GM19035 (cell line): ENCODE results near the gene KYAT1.
"Not testable (repeated sequence)": the region's sequence is repeated elsewhere in the genome, so short reads cannot be mapped to it uniquely, and the experiment has no call there.

Source experiments
- ATAC-seq: cut with Tn5 transposase; IDR thresholded peaks from one replicate; pipeline ENCODE4 v1.9.1; 2021; ENCODE audit not compliant: unreplicated experiment

KYAT1 gene

DNA sequence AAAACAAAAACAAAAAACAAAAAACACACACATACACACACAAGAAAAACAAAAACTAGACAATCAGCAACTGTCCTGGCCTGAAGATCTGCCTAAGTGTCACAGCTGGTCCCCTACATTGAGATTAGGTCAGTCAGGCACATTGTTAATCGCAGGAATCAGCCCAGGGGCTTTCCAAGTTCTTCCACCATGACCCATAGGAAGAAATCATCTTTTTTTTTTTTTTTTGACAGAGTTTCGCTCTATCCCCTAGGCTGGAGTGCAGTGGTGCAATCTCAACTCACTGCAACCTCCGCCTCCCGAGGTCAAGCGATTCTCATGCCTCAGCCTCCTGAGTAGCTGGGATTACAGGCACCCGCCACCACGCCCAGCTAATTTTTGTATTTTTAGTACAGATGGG, 38.6 kb downstream of the KYAT1 start:
- ATAC-seq: not testable (repeated sequence)

GRCh38 chr9:128841694-128842492, 39.9 kb downstream of the KYAT1 start:
- ATAC-seq: no peak

DNA sequence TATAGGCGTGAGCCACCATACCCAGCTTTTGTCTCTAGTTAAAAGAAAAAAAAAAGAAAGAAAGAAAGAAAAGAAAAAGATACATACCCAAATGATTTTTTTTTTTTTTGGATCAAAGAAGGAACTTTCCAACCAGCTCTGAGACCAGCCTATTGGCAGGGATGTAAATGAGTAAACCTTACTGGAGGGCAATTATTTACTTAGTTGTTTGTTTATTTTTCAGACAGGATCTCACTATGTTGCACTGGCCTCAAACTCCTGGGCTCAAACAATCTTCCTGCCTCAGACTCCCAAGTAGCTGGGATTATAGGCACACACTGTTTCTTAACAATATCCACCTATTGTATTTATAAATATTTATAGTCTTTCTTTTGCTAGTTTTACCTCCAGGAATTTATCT, 41.2 kb downstream of the KYAT1 start:
- no peak for ATAC-seq

DNA sequence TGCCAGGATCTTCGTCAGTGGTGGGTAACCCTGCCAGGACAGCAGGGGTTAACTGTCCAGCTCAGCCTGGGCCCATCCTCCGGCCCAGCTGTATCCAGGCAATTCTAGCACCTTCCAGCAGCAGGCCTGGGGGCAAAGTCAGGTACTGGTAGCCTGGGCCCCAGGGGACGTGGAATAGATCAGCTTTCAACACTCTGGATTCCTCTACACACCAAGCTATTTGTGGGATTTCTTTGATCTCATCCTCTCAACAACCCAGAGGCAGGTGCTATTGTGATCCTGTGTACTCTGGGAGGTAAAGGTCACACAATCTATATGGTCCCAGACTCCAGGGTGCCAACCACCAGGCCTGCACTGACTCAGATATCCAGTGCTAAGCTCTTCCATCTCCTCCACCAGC, 43.4 kb downstream of the KYAT1 start:
- no peak for ATAC-seq

DNA sequence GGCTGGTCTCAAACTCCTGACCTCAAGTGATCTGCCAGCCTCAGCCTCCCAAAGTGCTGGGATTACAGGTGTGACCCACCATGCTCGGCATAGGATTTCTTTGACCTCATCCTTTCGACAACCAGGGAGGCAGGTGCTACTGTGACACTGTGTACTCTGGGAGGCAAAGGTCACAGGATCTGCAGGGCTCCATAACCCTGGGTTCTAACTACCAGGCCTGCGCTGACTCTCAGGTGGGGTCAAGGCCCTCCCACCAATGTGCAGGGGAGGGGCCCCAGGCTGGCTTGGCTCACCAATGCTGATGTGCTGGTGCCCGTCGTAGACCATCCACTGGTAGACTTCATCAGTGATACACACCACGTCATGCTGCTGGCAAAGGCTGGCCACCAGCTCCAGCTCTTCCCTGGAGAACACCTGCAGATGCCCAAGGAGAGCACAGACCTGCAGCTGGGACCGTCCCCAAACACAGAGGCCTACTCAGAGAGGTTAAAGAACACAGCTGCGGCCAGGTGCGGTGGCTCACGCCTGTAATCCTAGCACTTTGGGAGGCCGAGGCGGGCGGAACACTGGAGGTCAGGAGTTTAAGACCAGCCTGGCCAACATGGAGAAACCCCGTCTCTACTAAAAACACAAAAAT, 45.1 kb downstream of the KYAT1 start:
- ATAC-seq: no peak

DNA sequence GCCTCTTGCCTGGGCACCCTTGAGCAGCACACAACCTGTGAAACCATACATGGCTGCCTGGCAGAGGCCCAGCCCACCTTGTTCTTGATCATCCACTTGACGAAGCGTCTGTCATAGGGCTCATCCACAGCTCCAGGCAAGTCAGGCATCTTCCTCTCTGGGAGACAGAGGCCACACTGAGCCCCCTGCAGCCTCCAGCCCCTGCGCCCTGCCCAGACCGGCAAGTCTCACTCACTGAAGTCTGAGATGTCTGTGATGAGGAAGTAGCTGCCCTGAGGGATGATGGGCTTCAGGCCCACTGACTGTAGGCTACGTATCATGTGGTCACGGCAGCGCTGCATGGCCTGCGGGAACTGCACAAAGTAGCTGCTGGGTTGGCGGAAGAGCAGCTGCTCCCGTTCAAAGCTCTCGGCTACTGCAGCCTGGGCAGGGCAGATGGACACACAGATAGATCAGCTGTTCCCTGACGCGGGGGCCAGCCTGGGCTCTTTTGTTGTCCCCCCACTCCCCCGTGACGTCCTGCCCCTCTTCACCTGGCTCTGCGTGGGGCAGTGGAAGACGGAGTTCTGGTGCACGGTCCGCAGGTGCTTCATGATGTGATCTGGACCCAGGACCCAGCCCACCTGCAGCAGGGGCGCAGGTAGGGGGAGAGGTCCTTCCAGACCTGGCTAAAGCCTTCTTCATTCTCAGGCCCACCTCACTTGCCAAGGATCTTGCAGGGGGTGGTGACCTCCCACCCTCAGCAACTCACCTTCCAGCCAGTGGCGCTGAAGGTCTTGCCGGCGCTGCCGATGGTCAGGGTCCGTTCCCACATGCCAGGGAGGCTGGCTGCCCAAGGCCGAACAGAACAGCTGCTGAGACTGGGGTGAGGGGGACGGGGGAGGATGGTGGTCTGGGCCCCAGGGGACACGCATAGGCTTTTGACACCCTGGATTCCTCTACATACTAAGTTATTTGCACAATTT, 46.2 kb downstream of the KYAT1 start:
- no peak for ATAC-seq

DNA sequence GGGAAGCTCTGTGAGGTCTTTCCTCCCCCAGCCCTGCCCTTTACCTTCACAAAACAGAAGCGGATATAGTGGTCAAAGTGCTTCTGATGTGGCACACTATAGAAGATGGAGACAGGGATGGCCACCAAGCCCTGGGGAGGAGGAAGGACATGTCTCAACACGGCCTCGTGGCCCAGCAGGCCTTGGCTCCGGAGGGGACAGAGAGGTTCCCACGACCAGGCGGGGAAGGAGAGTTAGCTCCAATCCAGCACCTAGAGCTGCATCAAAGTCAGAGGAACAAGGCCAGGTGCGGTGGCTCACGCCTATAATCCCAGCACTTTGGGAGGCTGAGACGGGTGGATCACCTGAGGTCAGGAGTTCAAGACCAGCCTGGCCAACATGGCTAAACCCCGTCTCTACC, 48.1 kb downstream of the KYAT1 start:
- no peak for ATAC-seq

DNA sequence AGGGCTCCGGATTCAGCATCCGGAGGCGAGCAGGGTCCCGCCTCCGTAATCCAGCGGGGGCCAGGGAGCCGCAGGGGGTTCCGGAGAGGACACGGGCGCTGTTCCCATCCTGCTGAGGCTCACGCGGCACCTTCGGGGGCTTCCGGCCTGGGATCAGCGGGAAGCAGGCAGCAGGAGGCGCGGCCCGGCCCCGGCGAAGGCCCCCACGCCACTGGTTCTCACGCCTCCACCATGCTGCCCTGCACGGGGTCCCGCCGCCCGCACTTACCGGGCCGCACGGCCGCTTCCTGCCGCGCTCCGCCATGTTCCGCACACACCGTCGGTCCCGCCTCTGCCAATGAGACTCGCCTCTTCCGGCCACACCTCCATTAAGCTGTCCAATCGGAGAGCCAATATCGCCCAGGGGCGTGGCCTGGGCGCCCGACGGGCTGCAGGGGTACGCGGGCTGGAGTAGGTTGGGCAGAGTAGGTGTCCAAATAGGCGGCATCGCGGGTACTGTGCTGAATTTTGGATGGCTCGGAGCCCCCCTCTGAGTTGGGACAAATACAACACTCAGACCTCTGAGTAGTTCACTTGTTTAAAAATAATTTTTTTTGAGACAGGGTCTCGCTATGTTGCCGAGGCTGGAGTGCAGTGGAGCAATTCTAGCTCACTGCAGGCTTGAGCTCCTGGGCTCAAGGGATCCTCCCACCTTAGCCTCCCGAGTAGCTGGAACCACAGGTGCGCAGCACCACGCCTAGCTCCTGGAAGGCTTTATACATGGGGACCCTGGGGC, 52.1 kb downstream of the KYAT1 start, which contains the start of gene SPOUT1:
Gene SPOUT1, minus strand, starts transcription at position 318 of the 775 bp plus-strand sequence. Its CDS starts 14 bp downstream, at position 304.
- ATAC-seq: peak; percentile 98

DNA sequence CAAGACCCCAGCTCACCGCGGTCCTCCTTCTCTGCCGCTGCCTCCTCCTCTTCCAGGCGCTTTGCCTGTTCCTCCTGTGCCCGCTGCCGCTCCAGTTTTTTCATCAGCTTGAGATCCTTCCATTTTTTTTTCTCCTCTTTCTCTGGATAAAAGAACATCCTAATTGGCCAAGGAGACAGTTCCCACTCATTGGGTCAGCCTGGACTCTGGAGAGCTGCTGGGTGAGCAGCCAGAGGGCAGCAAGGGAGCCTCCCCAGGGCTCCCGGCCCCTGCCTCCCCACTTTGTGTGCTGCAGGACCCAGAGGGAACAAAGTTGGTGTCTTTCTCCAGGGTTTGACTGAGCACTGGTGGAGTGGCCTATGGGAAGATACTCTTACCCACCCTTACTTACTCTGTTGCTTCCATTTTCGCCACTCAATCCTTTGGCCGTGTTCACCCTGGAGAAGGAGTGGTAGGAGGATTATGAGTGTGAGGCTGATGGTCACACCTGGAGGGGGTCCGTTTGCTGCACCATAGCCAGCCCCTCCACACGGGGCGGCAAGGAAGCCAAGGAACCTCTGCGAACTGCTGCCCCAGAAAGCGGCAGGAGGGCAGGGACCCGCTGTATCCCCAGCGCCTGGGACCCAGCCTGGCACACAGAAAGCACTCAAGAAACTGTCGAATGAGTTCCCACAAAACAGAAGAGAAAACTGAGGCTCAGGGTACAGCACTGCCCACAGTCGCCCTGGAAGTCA, 52.9 kb downstream of the KYAT1 start:
- peak; percentile 4 for ATAC-seq

GRCh38 chr9:128828267-128828666, 53.5 kb downstream of the KYAT1 start:
- no peak for ATAC-seq

DNA sequence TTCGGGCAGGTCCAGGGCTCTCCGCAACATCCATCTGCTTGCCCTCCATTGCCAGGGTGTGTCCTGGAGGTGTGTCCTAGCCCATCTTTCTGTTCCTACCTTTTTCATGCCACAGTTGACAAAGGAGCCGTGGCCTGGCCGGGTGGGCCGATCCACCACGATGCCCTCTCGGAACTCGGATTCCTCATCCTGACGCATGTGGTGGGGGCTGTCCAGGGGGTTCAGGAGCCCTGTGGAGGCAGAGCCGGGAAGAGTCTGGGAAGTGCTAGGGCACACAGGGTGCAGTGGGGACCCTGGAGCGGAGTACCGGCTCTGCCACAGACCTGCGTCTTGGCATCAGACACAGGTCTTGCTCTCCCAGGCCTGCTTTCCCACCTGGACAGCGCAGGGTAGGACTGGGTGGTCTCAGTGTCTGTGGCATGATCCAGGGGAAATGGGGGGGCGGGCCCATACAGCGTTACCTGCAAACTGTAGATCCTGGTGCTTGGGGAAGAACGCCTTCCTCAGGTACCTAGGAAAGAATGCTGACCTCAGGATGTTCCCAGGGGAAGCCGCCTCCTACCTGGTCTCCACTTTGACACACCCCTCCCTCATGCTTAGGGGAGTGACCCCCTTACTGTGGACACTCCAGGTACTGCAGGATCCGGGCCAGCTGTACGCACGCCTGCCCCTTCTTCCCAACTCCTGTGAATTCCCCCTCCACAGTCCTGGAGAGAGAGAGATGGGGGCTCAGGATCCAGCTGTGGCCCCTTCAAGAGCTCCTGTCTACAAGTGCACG, 55.6 kb downstream of the KYAT1 start:
- no peak for ATAC-seq

DNA sequence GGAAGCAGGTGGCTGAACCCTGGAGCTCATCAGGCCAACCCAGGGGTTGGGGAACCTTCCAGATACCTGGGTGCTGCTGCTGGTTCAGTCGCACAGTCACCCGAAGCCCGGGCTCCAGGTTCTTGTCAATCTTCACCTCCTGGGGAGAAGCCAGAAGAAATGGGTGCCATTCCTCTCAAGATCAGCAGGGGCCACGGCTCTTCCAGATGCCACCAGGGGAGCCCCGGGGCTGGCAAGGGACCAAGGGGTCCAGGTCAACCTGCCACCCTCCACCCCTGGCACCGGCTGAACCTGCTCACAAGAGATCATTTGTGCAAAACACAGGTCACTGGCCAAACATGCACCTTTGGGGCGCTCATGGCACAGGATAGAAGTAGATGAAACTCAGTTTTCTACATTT, 56.8 kb downstream of the KYAT1 start:
- ATAC-seq: no peak

DNA sequence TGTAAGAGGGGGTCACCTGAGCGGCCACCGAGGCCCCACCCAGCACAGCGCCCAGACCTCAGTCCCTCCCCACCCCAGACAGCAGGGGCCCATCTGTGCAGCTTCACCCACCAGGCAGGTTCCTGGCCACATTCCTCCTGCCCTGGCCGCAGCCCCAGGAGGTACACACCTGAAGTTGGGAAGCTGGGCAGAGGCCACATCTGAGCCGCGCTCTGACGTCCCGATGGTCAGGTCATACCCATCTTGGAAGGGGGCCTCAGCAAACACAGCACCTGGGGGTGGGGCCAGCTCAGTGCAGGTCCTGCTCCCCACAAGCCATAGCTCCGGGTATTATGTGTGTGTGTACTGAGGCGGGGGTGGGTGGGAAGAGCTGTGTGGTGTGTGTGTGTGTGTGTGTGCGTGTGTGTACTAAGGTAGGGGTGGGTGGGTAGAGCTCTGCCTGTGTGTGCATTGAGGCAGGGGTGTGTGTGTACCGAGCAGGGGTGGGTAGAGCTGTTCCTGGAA, 57.8 kb downstream of the KYAT1 start:
- no peak for ATAC-seq

- ATAC-seq: no peak
Measured at GRCh38 chr9:128823362-128823902, 58.3 kb downstream of the KYAT1 start.

GRCh38 chr9:128822407-128823042, 59.2 kb downstream of the KYAT1 start:
- no peak for ATAC-seq

DNA sequence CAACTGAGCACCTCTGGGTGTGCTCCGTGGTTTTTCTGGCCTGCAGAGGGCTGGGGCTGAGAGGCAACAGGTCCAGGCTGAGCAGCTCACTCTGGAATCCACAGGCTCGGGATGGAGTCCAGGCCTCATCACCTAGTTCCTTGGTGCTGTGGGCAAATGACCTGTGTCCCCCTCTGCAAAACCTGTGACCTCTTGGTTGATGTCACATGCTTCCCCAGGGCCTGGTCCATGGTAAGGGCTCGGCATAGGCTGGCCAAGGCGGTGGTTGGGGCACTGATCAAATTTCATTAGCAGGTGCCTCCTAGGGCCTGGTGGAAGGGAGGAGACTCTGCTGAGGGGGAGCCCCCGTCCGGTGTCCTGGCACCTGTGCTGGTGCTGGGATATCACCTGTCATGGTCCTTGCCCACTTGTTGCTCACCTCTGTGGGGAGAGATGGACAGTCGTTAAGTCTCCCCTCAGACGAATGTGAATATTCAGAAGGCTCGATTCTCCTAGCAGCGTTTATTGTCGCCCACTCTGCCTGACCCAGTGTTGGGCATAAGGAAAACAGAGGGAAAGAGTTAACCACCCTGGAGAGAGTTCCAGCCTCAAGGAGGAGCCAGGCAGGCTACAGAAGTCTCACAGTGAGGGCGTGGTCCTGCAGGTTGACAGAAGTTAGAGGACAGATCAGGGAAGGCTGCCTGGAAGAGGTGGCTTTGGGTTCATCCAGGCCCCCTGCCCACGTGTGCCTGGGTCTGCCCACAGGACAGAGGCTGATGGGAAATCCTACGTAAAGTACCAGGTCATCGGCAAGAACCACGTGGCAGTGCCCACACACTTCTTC, 60.0 kb downstream of the KYAT1 start:
- ATAC-seq: no peak
